HG02870 (cell line): ENCODE data around the gene PLOD2.

Experiments
- ATAC-seq: cut with Tn5 transposase; IDR thresholded peaks from one replicate; pipeline ENCODE4 v1.9.1; 2021; ENCODE audit warnings: mild to moderate bottlenecking, moderate library complexity; ENCODE audit not compliant: unreplicated experiment

Gene PLOD2

GRCh38 chr3:146166826-146167225, 5.8 kb upstream of the PLOD2 start:
- ATAC-seq = no peak

GRCh38 chr3:146166415-146166821, 5.4 kb upstream of the PLOD2 start:
- ATAC-seq = no peak

- ATAC-seq = no peak
These were observed 4.9 kb upstream of the PLOD2 start for GRCh38 chr3:146165877-146166276.

- no peak for ATAC-seq
These were observed 4.2 kb upstream of the PLOD2 start for GRCh38 chr3:146164971-146165769.

GRCh38 chr3:146164506-146164905, 3.5 kb upstream of the PLOD2 start:
- ATAC-seq = no peak

GRCh38 chr3:146164071-146164470, 3.1 kb upstream of the PLOD2 start:
- ATAC-seq = no peak

GRCh38 chr3:146163584-146163983, 2.6 kb upstream of the PLOD2 start:
- ATAC-seq = no peak

- ATAC-seq = no peak
These were observed 1.6 kb upstream of the PLOD2 start for GRCh38 chr3:146162561-146162960.

- ATAC-seq = no peak
These were observed 649 bp upstream of the PLOD2 start for GRCh38 chr3:146161663-146162002.

- no peak for ATAC-seq
These were observed 542 bp downstream of the PLOD2 start for GRCh38 chr3:146160321-146160963.

GRCh38 chr3:146159616-146160320, 1.2 kb downstream of the PLOD2 start:
- ATAC-seq = no peak

GRCh38 chr3:146159037-146159436, 1.9 kb downstream of the PLOD2 start:
- ATAC-seq = no peak

GRCh38 chr3:146157325-146158060, 3.5 kb downstream of the PLOD2 start:
- no peak for ATAC-seq

GRCh38 chr3:146156666-146157314, 4.2 kb downstream of the PLOD2 start:
- ATAC-seq = no peak

- no peak for ATAC-seq
These were observed 4.9 kb downstream of the PLOD2 start for GRCh38 chr3:146156095-146156494.

- no peak for ATAC-seq
These were observed 6.0 kb downstream of the PLOD2 start for GRCh38 chr3:146154995-146155394.

GRCh38 chr3:146154316-146154715, 6.7 kb downstream of the PLOD2 start:
- ATAC-seq = no peak

GRCh38 chr3:146153429-146153828, 7.6 kb downstream of the PLOD2 start:
- ATAC-seq = no peak

GRCh38 chr3:146152834-146153233, 8.2 kb downstream of the PLOD2 start:
- no peak for ATAC-seq

GRCh38 chr3:146148468-146148931, 12.5 kb downstream of the PLOD2 start:
- ATAC-seq = no peak

- ATAC-seq = no peak
These were observed 15.3 kb downstream of the PLOD2 start for GRCh38 chr3:146145642-146146041.
